ENCODE results near the gene CEACAM21.

Gene CEACAM21

DNA sequence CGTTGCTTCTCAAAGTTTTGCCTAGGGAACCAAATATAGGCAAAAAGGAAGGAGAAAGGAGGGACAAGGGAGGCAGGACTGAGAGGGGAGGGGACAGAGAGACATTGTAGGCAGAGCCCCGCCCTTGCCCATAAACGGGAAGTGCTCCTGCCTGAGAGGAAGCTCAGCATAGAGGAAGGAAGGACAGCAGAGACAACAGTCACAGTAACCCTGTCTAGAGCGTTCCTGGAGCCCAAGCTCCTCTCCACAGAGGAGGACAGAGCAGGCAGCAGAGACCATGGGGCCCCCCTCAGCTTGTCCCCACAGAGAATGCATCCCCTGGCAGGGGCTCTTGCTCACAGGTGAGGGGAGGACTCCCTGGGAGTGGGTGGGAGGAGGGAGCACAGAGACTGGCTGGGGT, at the start of gene CEACAM21:
TSS of gene CEACAM21 (plus strand) at position 169 of the 400 bp plus-strand sequence. CDS start at position 278, 109 bp downstream.
- DNase-seq, result no peak

DNA sequence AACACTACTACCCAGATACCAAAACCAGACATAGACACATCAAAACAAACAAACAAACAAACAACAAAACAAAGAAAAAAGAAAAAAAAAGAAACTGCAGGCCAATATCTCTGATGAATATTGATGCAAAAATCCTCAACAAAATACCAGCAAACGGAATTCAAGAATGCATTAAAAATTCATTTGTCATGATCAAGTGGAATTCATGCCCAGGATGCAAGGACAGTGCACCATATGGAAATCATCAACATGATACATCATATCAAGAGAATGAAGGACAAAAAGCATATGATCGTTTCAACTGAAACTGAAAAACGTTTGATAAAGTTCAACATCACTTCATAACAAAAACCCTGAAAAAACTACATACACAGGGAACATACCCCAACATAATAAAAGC, 48.9 kb upstream of the CEACAM21 start:
- no peak for DNase-seq

DNA sequence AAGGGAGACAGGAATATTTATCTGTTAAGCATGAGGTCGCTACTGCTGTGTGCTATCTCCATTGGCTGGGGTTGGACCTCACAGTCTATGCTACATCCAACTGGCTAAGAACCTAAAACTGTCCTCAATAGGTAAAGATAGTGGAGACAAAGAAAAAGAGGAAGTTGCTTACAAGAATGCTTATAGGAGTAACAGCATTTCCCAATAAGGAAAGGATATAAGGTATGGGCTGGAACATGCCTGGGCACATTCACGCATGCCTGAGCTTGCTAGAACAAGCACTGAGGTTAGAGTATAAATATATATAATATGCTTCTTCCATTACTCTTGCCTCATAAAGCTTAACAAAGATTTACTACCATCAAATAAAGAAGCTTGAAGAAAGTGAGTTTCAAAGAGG, 47.9 kb upstream of the CEACAM21 start:
- no peak for DNase-seq

DNA sequence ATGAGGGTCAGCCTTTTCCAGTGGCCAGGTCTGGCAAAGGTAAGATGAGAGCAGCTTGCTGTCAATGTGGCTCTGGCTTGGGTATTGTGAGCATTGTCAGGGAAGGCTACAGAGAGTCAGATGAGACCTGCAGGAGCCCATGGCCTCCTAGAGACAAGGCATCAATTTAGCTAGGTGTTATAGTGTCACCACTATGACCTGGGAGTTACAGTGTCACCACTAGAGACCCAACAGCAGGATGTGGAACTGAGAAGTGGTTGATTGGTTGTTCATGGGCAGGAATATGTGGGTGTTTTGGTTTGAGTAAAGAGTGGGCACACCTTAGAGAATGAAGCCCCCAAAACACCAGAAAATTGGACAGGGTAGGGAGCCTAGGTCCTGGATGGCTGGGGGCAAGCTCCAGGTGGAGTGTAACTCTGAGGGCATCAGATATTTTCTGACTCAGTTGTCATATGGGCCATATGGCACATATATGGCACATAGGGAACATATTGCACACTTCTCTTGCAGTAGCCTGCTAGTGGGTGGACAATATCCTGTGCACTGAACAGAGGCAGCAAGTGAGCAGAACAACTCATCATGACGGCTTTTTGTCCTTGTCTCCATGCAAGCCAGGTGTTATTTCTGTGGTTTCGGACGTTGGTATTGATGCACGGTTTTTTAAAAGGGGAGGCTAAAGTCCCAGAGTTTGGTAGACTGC, 46.3 kb upstream of the CEACAM21 start:
- no peak for DNase-seq

DNA sequence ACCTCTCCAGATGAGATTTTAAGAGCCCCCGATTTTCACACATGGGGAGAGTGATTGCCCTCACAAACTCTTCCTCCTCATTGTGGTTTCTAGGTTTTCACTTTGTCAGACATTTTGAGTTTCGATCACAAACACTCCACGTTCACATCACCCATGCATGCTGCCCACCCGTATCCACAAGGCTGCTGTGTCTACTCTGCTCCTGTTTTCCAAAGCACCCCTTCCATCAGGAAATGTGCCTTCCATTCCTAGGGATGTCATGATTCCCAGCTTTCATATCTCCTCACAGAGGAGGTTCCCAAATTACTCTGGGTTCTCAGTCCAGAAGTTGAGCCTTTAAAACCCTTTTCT, 45.8 kb upstream of the CEACAM21 start:
- no peak for DNase-seq

DNA sequence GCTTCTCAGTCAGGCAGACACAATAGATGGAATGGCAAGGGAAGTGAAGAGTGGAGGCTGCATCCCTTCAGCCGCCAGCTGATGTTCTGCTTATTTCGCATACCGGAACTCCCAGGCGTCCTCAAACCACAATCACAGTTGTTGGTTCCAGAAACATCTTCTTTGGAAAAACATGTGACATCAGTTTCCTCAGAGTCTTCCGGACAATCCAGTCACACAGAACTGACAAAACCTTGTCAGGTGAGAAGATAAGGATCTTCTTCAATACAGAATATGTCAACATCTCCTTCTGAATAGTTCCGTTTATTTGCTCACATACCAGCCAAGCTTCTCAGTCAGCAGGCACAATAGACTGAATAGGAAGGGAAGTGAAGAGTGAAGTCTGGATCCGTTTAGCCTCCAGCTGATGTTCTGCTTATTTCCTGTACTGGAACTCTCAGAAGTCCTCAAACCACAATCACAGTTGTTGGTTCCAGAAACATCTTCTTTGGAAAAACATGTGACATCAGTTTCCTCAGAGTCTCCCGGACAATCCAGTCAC, 45.1 kb upstream of the CEACAM21 start:
- no peak for DNase-seq

DNA sequence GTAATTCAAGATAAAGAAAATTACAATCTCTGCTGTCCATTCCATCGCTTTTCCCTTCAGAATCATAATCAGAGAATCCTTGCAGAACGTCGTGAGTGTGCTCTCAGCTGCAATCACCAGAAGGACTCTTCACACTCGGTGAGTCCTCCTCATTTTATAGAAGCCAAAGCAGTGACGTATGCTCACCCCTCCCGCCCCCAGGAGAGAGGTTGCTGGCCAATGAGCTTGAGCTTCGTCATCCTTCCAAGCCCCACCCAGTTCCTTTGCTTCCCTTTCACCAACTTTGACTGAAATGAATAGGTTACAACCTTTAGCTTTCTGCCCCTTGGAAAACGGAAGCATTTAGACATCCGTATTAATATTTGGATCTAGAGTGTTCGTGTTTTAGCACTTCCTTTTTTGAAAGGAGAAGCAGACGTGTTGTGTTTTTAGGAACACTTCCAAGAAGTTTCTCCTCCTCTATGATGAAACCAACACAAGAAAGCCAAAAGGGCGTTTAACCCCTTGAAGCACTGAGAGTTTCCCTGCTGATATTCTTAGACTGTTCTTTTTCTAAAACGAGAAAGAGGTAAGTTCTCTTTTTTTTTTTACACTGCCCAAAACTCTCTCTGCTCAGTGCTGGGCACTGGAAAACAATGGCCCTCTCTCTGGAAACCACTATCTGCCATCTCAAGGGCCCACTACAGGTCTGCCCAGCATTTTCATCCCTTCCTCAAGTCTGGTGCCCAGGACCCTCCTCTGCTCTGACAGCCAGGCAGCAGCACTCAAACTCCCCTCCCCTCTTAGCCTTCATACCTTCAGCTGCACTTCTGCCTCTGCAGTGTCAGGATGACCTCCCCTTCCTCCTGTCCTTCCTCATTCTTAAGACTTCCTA, 44.3 kb upstream of the CEACAM21 start:
- DNase-seq, result no peak

DNA sequence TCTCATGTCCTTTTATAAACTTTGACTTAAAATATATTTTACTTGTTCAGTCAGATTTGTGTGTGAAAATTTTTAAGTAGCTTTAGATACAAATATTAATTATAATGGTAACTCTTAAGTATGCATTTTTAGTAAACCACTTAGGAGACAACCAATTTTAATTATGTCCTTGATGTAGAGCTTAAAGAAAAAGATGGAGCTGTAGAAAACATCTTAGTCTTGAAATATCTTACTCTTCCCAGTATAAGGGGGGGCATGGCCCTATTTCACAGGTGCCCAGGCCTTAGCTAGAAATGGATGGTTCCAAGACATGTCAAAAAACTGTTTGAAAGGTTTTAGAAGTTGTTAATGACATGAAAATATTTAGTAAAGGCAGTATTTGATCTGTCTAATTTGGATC, 43.4 kb upstream of the CEACAM21 start:
- no peak for DNase-seq

DNA sequence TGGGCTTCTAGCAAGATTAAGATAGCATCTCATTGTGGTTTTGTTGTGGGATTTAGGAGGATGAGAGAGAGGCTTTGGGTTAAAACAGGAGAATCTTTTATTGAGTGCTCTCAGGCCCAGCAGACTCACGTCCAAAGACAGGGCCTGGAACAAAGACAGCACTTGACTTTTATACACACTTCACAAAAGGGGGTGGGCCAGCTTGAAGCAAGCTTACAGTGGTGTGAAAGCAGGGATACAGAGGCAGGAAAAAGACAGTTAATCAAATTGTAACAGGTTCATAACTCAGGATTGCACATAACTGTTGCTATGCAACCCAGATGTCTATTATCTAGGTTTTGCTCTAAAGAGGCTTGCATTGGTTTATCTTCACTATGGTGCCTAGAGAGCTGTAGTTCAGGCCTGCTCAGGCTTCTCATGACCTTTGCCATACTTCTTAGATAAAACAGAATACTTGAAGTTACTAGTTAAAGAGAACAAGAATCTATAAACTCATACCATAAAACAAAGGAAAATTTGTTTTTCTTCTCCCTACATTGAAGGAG, 42.2 kb upstream of the CEACAM21 start:
- DNase-seq, result no peak

DNA sequence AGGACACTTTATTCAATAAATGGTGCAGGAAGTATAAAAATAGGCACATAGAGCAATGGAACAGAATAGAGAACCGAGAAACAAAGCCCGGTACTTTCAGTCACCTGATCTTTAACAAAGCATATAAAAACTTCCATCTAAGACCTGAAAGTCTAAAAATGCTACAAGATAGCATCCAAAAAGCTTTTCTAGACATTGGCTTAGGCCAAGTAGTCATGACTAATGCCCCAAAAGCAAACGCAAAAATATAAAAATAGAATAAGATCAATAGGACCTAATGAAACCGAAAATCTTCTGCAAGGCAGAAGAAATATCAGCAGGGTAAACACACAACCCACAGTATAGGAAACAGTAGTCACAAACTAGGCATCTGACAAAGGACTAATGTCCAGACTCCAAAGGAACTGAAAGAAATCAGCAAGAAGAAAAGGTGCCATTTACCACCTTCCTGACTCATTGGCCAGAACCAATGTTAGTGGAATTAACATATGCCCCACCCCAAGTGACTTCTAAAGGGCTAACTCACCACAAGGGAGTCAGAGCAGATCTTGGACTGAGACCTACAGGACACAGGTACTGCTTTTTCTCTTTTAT, 40.8 kb upstream of the CEACAM21 start:
- no peak for DNase-seq

DNA sequence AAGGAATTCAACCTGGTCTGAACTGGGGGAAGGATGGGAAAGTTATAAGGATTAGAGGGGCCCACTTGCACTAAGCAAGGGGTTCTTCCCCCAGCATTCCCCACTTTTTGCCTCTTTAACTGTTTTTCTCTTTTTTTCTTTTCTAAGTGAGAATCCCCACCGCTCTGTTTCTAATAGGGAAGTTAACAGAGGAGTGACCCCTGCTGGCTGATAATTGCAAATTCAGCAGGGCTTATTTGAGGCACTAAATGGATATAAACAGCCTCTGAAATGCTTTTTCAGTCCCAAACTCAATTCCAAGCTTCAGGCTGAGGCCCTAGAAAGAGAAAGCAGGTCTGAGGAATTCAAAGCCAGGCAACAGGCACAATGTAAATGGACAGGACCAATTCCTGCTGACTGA, 38.2 kb upstream of the CEACAM21 start:
- DNase-seq, result no peak

DNA sequence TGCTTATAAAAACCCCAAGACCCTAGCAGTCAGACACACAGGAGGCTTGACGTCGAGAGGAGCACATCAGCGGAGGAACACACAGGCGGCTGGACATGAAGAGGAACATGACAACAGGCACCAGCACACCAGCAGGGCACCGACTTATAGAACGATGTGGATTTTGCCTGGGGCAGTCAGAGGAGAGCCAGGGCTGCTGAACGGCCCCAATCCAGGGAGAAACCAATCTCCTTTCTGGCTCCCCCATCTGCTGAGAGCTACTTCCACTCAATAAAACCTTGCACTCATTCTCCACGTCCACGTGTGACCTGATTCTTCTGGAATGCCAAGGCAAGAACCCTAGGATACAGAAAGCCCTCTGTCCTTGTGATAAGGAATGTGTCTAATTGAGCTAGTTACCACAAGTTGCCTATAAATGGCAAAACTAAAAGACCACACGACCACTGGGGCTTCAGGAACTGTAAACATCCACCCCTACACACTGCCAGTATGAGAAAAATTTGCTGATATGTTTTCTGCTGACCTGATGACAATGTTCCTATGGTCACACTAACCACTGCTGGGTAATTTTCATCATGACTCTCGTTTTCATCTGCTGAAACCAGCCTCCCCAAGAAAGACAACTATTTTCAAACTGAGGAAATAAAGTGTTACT, 35.8 kb upstream of the CEACAM21 start:
- DNase-seq, result no peak

DNA sequence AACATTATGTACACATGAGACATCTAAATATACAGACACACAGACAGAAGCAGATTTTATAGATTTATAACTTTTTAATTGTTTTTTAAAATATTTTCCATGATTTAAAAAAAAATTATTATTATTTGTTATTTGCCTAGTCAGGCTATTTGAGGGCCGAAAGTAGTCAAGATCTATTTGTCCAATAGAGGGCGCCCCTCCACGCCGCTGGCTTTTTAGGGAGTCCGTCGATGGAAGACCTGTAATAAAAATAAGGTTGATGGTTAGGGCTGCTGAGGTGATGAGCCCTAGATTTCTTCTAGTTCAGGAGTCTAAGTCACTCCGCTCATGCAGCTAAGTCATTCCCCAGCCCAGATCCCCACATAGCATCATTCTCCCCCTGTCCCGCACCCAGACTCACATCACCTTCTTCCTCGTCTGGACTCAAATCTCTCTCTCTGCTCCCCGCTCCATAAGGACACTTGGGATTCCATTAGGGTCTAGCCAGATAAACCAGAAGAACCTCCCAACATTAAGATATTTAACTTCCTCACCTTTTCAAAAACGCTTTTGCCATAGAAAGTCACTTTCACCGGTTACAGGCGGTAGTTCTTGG, 33.9 kb upstream of the CEACAM21 start:
- DNase-seq, result no peak

DNA sequence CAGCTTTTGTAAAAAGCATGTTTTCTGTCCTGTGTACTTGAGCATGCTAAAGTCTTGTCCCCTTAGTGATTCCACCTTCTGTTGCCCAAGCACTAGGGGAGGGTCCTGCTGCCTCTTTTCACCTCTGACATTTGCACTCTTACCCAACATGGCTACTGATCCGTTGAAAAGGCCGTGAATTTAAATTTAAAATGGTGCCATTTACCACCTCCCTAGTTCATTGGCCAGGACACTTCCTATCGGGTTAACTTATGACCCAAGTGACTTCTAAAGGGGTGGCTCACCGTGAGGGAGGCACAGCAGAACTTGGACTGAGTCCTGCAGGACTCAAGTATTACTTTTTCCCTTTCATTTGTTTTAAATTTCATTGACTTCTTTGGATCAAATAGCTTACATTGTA, 33.3 kb upstream of the CEACAM21 start:
- no peak for DNase-seq

DNA sequence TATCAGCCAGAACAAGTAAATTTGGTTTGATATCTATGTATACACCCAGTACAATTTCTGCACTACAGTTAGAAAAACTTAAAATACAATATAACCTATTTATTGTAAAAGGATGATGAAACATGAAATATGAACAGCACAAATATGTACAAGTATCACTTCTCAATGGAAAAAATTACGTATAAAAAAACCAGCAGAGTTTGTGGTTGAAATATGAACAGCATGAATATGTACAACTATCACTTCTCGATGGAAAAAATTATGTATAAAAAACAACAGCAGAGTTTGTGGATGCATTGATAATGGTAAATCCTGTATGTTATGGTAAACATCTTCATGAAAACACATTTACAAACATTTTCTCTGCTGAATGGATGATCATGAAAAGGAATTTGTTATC, 32.4 kb upstream of the CEACAM21 start:
- no peak for DNase-seq

DNA sequence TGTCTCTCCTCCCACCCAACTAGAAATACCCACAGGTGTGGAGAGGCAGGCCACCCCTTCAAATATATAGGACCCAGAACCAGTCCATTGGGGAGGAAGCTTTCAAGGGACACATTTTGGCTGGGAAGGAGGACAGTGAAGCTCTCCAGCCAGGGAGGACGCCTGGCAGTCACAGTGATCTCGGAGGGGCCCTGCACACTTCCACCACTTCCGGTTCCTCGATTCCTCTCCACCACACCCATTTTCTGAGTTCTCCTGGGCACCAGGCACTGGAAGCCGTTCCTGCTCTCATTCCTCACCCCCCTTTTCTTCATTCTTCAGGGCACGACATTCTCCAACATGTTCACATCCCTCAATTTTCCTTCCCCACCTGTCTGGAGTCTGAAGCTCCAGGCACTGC, 30.4 kb upstream of the CEACAM21 start:
- DNase-seq, result no peak

DNA sequence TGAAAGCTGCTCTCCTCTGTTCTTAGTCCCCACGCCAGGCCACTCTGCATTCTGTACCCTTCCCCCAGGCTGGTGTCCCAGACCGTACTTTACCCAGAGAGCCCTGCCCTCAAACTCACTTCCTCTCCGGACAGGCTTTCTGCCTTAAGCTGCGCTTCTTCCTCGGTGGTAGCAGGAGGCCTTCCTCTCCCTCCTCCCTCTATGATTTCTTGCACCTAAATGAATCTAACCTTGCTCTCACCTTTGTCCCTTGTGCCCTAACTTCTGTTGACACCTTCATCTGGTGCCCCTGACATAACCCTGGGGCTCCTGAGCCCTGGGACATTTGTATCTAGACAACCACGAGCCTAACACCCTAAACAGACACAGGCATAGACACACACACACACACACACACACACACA, 29.6 kb upstream of the CEACAM21 start:
- no peak for DNase-seq

DNA sequence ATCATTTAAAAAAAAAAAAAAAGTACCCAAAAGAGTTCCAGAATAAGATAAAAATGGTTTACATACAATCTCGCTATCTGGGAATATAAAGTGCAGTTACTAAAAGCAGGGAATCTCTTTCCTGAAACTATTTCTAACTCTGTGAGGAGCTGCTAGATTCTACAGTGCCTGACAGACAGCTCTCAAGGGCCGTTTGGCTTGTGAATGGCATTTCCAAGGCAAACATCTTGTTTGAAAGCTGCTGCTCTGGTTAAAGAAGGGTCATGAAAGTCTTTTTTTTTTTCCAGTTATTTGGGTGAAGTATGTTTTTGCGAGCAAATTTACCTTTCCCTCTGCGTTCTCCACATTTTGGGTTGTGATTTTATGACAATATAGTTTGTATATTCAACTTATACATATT, 29.0 kb upstream of the CEACAM21 start:
- DNase-seq, result no peak

DNA sequence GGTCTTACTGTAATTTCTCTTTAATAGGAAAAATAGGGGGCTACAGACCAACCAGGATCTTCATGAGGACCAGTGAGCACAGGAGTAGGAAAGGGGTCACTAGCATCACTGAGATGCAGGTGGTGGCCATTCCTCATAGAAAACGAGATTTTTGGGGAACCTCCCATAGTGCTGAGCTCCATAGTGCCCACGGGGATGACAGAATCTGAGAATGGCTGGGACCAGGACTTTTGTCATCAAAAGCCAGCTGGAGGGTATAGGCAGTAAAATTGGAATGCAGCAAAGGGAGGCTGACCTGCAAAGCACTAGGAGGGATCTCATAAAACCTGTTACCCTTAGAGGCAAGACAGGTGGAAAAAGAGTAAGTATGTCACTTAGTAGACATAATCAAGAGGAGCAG, 28.4 kb upstream of the CEACAM21 start:
- DNase-seq, result no peak

DNA sequence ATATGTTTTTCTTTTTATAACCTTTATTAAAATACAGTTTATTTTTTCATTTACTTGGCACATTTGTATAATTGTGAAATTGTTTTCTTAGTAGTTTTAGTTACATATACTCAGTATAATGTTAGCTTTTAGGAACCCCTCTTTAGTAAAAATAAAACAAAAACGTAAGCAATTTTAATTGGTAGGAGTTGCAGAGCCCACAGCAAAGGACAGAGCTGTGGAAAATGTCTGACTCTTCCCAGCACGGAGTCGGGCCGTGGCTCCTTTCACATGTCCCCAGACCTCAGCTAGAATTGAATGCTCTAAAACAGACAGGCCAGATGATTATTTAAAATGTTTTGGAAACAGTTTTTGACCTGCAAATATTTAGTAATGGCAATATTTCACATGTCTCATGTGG, 27.9 kb upstream of the CEACAM21 start:
- DNase-seq, result no peak

DNA sequence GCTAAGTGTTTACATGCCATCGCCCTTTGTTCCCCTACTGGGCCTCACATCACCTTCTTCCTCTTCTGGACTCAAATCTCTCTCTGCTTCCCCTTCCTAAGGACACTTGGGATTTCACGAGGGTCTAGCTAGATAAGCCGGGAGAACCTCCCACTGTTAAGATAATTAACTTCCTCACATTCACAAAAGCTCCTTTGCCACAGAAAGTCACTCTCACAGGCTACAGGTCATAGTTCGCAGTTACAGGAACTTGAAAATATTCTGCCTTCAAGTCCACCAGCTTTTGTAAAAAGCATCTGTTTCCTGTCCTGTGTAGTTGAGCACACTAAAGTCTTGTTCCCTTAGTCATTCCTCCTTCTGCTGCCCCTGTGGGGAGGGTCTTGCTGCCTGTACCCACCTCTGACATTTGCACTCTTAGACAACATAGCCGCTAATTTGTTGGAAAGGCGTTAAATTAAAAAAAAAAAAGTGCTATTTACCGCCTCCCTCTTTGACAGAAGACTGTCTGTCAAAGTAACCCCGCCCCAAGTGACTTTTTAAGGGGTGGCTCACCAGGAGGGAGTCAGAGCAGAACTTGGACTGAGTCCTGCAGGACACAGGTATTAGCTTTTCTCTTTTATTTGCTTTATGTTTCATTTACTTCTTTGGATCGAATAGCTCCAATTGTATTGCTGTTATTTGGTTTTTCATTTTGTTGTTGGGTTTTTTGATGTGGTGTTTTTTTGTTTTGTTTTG, 26.8 kb upstream of the CEACAM21 start:
- DNase-seq, result no peak

DNA sequence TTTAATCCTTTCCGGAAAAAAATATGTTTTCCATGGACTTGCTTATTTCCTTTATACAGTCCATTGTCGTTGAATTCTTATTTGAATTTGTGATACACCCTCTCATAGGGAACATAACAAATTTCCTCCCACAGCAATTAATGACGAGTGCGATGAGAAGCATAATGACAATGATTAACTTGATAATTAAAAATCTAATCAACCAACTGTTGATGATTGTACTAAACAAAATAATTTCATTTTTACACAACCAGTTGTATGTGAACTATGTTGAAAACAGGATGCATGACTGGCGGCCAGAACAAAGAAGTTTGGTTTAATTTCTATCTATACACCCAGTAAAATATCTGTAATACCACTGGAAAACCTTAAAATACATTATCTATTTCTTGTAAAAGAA, 26.1 kb upstream of the CEACAM21 start:
- no peak for DNase-seq
